Activated T-helper 1 cell treated with anti-CD3 and anti-CD28 coated beads, Interleukin-12 subunit alpha, Interleukin-12 subunit beta, Interleukin-2, Interleukin-4 antibody, amounts not matched to agents 30 ng/mL and 10 ng/mL and 1 ng/mL, durations not matched to agents 14 hours and 24 hours and 36 hours (primary cell): ENCODE data around the gene ZNF280D. TPM values are rescaled to one million over a fixed set of nuclear protein-coding genes. Genes with fewer than 3 reads are reported as not detected.
"Not testable (repeated sequence)": the region's sequence is repeated elsewhere in the genome, so short reads cannot be mapped to it uniquely, and the experiment has no call there.

Source experiments
- DNase-seq: peaks from one replicate; pipeline ENCODE4 v3.0.0; 2021; ENCODE audit warnings: low spot score
- H3K27ac Mint-ChIP-seq: one replicate; pipeline ENCODE4 v1.8.0; 2021; ENCODE audit warnings: mild to moderate bottlenecking, mixed read lengths
- H3K27me3 Mint-ChIP-seq: one replicate; pipeline ENCODE4 v1.8.0; 2022; ENCODE audit warnings: mild to moderate bottlenecking, moderate library complexity, mixed read lengths; ENCODE audit not compliant: insufficient read depth
- H3K36me3 Mint-ChIP-seq: one replicate; pipeline ENCODE4 v1.8.0; 2021; ENCODE audit warnings: low read depth, mixed read lengths
- H3K4me1 Mint-ChIP-seq: one replicate; pipeline ENCODE4 v1.8.0; 2021; ENCODE audit warnings: low read depth, mixed read lengths
- H3K4me3 Mint-ChIP-seq: one replicate; pipeline ENCODE4 v1.8.0; 2021; ENCODE audit warnings: mild to moderate bottlenecking, moderate library complexity, mixed read lengths
- H3K9me3 Mint-ChIP-seq: one replicate; pipeline ENCODE4 v1.8.0; 2021; ENCODE audit warnings: mixed read lengths
- intact Hi-C: fragments of 100-400 bp; cut with micrococcal nuclease; formaldehyde crosslinking; loops from one replicate; pipeline ENCODE4 v1.15.1; 2024
- total RNA-seq: library from RNA; stranded (reverse); gene quantifications from 2 replicates; pipeline ENCODE4 v1.2.3, GENCODE V29; 2022

The ZNF280D gene, protein sequence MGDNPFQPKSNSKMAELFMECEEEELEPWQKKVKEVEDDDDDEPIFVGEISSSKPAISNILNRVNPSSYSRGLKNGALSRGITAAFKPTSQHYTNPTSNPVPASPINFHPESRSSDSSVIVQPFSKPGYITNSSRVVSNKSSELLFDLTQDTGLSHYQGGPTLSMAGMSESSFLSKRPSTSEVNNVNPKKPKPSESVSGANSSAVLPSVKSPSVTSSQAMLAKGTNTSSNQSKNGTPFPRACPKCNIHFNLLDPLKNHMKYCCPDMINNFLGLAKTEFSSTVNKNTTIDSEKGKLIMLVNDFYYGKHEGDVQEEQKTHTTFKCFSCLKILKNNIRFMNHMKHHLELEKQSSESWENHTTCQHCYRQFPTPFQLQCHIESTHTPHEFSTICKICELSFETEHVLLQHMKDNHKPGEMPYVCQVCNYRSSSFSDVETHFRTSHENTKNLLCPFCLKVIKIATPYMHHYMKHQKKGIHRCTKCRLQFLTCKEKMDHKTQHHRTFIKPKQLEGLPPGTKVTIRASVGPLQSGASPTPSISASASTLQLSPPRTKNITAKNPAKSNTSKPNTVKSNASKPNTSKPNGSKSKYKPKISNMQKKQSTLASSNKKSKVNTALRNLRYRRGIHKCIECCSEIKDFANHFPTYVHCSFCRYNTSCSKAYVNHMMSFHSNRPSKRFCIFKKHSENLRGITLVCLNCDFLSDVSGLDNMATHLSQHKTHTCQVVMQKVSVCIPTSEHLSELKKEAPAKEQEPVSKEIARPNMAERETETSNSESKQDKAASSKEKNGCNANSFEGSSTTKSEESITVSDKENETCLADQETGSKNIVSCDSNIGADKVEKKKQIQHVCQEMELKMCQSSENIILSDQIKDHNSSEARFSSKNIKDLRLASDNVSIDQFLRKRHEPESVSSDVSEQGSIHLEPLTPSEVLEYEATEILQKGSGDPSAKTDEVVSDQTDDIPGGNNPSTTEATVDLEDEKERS
- 29.9 and 30.5 TPM in 2 replicates for total RNA-seq

DNA sequence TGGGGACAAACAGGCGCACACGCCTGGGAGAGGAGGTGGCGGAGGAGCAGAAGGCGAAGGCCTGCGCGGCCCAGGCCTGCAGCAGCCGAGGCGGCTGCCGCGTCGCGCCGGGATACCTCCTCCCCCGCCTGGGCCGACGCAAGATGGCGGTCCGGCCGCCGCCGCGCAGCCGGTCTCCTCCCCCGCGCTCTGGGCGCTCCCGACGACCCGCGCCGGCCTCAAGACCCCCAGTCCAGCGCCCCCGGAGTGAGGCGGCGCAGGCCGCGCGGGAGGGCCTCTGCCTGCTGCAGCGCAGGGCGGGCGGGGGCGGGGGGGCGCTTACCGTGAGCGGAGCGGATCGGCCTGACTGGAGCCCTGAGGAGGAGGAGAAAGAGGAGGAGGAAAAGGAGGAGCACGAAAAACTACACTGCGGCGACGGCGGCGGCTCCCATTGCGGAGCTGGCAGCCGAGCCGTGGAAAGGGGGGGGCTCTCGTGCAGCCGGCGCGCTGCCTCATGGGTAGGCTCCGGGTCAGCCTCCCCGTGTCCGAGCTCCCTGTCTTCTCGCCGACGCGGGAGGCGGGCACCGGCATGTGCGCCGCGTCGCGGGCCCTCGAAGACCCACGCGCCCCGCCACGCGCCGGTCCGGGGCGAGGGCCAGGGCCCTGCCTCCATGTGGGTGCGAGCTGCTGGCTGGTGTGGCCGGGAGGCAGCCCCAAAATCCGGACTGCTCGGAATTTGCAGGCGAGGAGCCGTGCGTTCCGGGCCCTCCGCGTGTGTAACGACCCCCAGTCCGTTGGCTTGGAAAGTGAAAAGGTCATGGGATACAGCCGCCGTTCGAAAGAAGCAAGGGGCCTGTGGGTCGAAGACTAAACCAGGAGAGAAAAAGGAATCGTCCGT lies at the start of gene ZNF280D:
Gene ZNF280D (minus strand): TSS at position 374 of the 877 bp plus-strand sequence. CDS start 26,400 bp downstream, outside the sequence.
- Mint-ChIP-seq H3K27me3 (peaks cover 3% of the 10 kb centered on the region), H3K9me3 (peaks cover 8% of the 10 kb centered on the region)

DNA sequence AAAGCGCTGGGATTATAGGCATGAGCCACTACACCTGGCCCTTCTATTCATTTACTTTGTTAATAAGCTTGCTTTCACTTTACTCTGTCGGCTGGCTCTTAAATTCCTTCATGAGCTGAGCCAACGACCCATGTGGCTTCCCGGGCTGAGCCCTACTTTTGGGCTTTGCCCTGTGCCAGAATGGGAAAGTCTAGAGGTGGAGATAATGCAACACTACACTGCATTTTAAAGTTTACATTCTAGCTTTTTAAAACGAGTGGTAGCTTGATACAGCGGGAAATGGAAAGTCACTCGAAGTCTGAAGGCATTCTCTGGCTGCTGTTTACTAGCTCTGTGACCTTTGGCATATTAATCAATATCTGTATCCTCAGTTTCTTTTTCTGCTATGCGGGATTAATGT lies 49.0 kb upstream of the ZNF280D start:
- Mint-ChIP-seq H3K36me3 (peaks cover 9% of the 10 kb centered on the region), H3K4me3 (no peak overlapping the region), H3K4me1 (peaks cover 25% of the 10 kb centered on the region), H3K27me3 (no peaks in the 10 kb centered on the region), H3K27ac (no peak overlapping the region), H3K9me3 (peaks cover 37% of the 10 kb centered on the region)
- no peak for DNase-seq
- intact Hi-C loops = no loop called here

More for the DNA sequence above, at the start of gene ZNF280D:
- H3K27ac Mint-ChIP-seq = peak within 1 kb of the TSS; percentile 99
- peaks cover 47% of the 10 kb centered on the region for H3K4me1 Mint-ChIP-seq
- intact Hi-C loops = loop anchor here (1.0 to 5.0 kb wide), 5 partner anchors 34 to 491 kb away; partner anchors contain the start of gene RFX7
- DNase-seq = peak; percentile 77
- H3K36me3 Mint-ChIP-seq = peaks cover 28% of the 10 kb centered on the region
- H3K4me3 Mint-ChIP-seq = peak within 1 kb of the TSS; percentile 95

DNA sequence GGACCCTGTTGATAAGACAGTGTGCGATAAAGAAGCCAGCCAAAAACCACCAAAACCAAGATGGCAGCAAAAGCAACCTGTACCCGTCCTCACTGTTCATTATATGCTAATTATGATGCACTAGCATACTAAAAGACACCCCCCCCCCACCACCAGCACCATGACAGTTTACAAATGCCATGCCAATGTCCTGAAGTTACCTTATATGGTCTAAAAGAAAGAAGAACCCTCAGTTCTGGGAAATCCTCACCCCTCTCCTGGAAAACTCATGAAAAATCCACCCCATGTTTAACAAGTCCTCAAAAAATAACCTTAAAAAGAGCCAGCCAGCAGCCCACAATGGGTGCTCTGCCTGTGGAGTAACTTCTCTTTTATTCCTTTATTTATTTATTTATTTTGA lies 48.4 kb upstream of the ZNF280D start:
- peaks cover 19% of the 10 kb centered on the region for H3K4me1 Mint-ChIP-seq
- H3K9me3 Mint-ChIP-seq = peaks cover 37% of the 10 kb centered on the region
- no peaks in the 10 kb centered on the region for H3K27me3 Mint-ChIP-seq
- no peak overlapping the region for H3K4me3 Mint-ChIP-seq
- no peak for DNase-seq
- H3K27ac Mint-ChIP-seq = no peak overlapping the region
- intact Hi-C loops = no loop called here
- H3K36me3 Mint-ChIP-seq = peaks cover 9% of the 10 kb centered on the region

DNA sequence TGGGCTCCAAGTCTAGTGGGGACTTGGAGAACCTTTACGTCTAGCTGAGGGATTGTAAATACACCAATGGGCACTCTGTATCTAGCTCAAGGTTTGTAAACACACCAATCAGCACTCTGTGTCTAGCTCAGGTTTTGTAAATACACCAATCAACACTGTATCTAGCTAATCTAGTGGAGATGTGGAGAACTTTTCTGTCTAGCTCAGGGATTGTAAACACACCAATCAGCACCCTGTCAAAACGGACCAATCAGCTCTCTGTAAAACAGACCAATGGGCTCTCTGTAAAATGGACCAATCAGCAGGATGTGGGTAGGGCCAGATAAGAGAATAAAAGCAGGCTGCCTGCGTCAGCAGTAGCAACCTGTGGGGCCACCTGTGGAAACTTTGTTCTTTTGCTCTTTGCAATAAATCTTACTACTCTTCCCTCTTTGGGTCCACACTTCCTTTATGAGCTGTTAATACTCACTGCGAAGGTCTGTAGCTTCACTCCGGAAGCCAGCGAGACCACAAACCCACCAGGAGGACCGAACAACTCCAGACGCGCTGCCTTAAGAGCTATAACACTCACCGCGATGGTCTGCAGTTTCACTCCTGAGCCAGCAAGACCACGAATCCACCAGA lies 46.9 kb upstream of the ZNF280D start:
- intact Hi-C loops, DNase-seq, H3K36me3 Mint-ChIP-seq, H3K27me3 Mint-ChIP-seq: not testable (repeated sequence)
- H3K4me1 Mint-ChIP-seq = peaks cover 25% of the 10 kb centered on the region
- peak overlapping the region; percentile 75 for H3K27ac Mint-ChIP-seq
- H3K4me3 Mint-ChIP-seq = peak overlapping the region; percentile 5
- H3K9me3 Mint-ChIP-seq = peaks cover 37% of the 10 kb centered on the region

DNA sequence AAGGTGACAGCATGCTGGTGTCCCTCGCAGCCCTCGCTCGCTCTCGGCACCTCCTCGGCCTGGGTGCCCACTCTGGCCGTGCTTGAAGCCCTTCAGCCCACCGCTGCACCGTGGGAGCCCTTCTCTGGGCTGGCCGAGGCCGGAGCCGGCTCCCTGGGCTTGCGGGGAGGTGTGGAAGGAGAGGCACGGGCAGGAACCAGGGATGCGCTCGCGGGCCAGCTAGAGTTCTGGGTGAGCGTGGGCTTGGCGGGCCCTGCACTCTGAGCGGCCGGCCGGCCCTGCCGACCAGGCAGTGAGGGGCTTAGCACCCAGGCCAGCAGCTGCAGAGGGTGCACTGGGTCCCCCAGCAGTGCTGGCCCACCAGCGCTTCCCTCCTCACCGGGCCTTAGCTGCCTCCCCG lies 46.1 kb upstream of the ZNF280D start:
- intact Hi-C loops, DNase-seq, H3K4me3 Mint-ChIP-seq, H3K27ac Mint-ChIP-seq, H3K27me3 Mint-ChIP-seq, H3K36me3 Mint-ChIP-seq: not testable (repeated sequence)
- peaks cover 37% of the 10 kb centered on the region for H3K9me3 Mint-ChIP-seq
- peaks cover 32% of the 10 kb centered on the region for H3K4me1 Mint-ChIP-seq

DNA sequence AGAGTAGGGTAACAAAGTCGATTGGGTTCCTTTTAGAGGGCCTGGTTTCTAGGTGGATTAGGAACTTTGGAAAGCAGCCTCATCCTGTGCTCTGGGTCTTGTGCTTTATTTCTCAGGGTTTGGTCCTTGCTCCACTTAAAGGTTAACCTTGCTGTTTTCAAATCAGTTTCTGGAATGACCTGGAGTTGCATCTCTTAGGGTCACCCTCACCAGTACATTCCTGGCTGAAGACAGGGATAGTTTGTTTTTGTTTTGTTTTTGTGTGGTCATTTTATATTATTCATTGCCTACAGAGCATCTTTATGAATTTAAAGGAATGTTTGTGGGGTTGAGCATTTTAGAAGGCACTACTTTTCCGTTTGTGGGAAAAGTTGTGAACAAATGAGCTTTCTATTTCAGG lies 45.5 kb upstream of the ZNF280D start:
- peaks cover 12% of the 10 kb centered on the region for H3K36me3 Mint-ChIP-seq
- DNase-seq = no peak
- peaks cover 39% of the 10 kb centered on the region for H3K4me1 Mint-ChIP-seq
- intact Hi-C loops = no loop called here
- H3K27ac Mint-ChIP-seq = no peak overlapping the region
- no peaks in the 10 kb centered on the region for H3K27me3 Mint-ChIP-seq
- H3K4me3 Mint-ChIP-seq = no peak overlapping the region
- H3K9me3 Mint-ChIP-seq = peaks cover 37% of the 10 kb centered on the region

DNA sequence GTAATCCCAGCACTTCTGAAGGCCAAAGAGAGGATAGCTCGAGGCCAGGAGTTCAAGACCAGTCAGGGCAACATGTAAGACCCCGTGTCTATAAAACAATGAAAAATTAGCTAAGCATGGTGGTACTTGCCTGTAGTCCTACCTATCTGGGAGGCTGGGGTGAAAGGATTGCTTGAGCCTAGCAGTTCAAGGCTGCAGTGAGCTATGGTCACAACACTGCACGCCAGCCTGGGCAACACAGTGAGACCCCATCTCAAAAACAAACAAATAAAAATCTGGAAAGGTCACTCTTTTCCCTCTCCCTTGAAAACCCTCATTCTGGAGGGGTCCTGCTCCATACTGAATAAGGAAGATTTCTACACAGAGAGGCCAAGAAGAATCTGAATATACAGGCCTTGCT lies 43.5 kb upstream of the ZNF280D start:
- no peaks in the 10 kb centered on the region for H3K27me3 Mint-ChIP-seq
- peaks cover 12% of the 10 kb centered on the region for H3K36me3 Mint-ChIP-seq
- no peak overlapping the region for H3K4me3 Mint-ChIP-seq
- H3K27ac Mint-ChIP-seq = no peak overlapping the region
- DNase-seq = no peak
- intact Hi-C loops = no loop called here
- peaks cover 21% of the 10 kb centered on the region for H3K9me3 Mint-ChIP-seq
- H3K4me1 Mint-ChIP-seq = peaks cover 46% of the 10 kb centered on the region

DNA sequence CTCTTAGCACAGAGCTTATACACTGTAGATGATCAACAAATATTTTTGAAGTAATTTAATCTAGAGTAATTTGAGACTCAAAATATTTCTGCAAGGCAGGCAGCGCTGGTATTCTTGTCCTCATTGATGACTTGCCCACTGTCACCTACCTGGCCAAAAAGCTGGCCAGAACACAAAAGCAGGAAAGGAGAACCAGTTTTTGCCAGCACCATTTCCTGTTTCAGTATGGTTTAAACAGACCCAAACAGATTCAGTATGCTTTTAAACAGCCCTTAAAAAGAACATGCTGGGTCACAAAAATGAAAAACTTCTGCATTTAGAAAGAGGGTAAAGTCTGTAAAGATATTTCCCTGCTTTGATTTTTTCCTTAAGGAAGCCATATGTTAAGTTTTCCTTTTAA lies 42.3 kb upstream of the ZNF280D start:
- Mint-ChIP-seq H3K36me3 (peaks cover 17% of the 10 kb centered on the region), H3K27me3 (no peaks in the 10 kb centered on the region), H3K4me3 (no peak overlapping the region), H3K9me3 (peaks cover 15% of the 10 kb centered on the region), H3K27ac (peak overlapping the region; percentile 6), H3K4me1 (peaks cover 40% of the 10 kb centered on the region)
- no peak for DNase-seq
- intact Hi-C loops = no loop called here

DNA sequence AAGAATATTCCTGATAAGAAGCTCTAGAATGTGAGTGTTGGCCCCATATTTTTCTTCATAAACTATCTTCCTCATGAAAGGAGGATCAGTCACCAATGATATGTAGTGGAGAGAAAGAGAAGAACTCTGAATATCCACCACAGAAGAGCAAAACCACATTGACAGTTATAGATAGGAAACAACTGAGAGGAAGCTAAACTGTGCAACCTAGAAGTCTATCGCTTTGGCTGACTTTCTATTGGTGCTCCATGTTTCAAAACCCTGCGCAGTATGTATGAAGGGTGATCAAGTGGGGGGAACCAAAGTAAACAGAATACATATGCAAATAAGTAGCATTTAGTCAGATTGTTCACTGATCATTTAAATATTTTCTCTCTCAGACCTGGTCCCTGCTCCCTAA lies 41.0 kb upstream of the ZNF280D start:
- intact Hi-C loops = no loop called here

DNA sequence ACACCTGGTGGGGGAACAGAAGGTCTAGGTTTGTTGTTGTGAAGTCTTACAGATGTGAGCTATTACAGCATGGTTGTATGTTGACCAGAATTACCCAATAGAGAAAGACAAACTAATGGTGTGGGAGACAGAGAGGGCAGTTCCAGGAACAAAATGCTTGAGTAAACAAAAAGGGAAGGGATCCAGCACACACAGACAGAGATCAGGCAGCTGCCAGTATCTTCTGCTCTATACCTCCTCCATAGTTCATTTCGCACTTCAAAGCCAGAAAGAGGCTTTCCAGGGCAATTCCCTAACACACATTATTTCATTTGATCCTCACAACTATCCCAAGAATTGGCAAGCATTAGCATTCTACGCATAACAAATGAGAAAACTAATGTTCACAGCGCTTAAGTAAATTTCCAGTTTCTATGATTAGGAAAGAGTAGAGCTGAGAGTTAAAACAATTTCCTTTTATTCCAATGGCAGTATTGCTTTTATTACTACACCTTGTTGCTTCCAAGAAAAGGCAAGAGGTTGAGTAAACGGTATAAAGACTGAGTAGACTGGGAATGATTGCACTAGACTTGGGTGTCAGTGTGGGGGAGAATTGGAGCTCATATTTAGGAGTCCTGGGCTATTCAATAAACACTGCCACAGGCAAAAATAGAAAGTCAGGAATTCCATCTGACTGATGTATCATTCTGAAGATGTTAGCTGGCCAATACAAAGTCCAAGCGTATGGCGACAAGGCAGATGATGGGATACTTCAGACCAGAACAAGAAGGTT lies 39.7 kb upstream of the ZNF280D start:
- DNase-seq = no peak
- Mint-ChIP-seq H3K9me3 (peaks cover 5% of the 10 kb centered on the region), H3K4me3 (no peak overlapping the region), H3K27ac (no peak overlapping the region), H3K36me3 (peaks cover 12% of the 10 kb centered on the region), H3K27me3 (no peaks in the 10 kb centered on the region), H3K4me1 (peaks cover 31% of the 10 kb centered on the region)
- intact Hi-C loops = no loop called here

More for the DNA sequence above, 41.0 kb upstream of the ZNF280D start:
- Mint-ChIP-seq H3K27ac (peak overlapping the region; percentile 11), H3K4me1 (peaks cover 31% of the 10 kb centered on the region), H3K36me3 (peaks cover 12% of the 10 kb centered on the region), H3K4me3 (no peak overlapping the region), H3K9me3 (peaks cover 8% of the 10 kb centered on the region), H3K27me3 (no peaks in the 10 kb centered on the region)
- DNase-seq = no peak

DNA sequence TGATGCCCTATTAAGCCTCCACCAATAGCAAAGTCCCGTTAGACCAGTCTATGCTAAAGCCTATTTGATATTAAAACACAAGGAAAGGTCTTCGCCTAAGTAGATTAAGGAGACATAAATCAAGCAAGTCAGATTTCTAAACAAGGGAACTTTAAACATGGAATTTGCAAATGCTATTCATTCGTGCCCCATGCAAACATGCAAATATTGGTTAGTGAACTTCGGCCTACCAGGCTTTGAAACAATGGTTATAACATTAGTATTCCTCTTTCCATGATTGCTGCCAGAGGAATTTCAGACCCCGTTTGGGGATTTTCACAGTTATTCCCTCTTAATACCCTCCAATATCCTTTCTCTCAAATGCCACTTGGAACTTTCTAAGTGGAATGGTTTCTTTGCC lies 36.9 kb upstream of the ZNF280D start:
- DNase-seq = no peak
- H3K36me3 Mint-ChIP-seq = peaks cover 9% of the 10 kb centered on the region
- H3K27me3 Mint-ChIP-seq = no peaks in the 10 kb centered on the region
- H3K4me3 Mint-ChIP-seq = no peak overlapping the region
- intact Hi-C loops = no loop called here
- peaks cover 7% of the 10 kb centered on the region for H3K9me3 Mint-ChIP-seq
- H3K4me1 Mint-ChIP-seq = peaks cover 42% of the 10 kb centered on the region
- no peak overlapping the region for H3K27ac Mint-ChIP-seq
